Tibial nerve (tissue), 4 donors: ENCODE data around the gene PRRG1. TPM values are rescaled to one million over a fixed set of nuclear protein-coding genes. Genes with fewer than 3 reads are reported as not detected.
A peak's percentile ranks its signal among the peaks of the same experiment; 100 is the strongest.

ENCODE experiments used
- DNase-seq, 2 donors: peaks; one replicate each; pipeline ENCODE4 v3.0.0-alpha.2; 2019; ENCODE audit warnings: low spot score in 2 of 2
- H3K27ac ChIP-seq, 4 donors: fragments of 200-600 bp; sonication (generic) in 3 of 4; one replicate each; pipeline ENCODE4 v1.5.1; 2017 to 2019; ENCODE audit warnings: mild to moderate bottlenecking in 1 of 4
- H3K27me3 ChIP-seq, 2 donors: fragments of 200-600 bp; sonication (generic) in 1 of 2; one replicate each; pipeline versions ENCODE4 v1.5.1 to v1.6.0; 2017 to 2019
- H3K36me3 ChIP-seq, 3 donors: fragments of 200-600 bp; sonication (generic); one replicate each; pipeline ENCODE4 v1.5.1; 2018 to 2019
- H3K4me1 ChIP-seq, 4 donors: fragments of 200-600 bp; sonication (generic) in 3 of 4; one replicate each; pipeline ENCODE4 v1.5.1; 2017 to 2019
- H3K4me3 ChIP-seq, 4 donors: fragments of 200-600 bp; sonication (generic) in 3 of 4; one replicate each; pipeline ENCODE4 v1.5.1; 2017 to 2019; ENCODE audit warnings: mild to moderate bottlenecking in 1 of 4, moderate library complexity in 1 of 4
- H3K9me3 ChIP-seq, 4 donors: fragments of 200-600 bp; sonication (generic) in 3 of 4; one replicate each; pipeline ENCODE4 v1.5.1; 2017 to 2019
- EP300 ChIP-seq, 2 donors: sonication (generic); formaldehyde crosslinking; IDR thresholded peaks; one replicate each; pipeline ENCODE4 v1.6.1; 2017; ENCODE audit warnings: antibody characterized with exemption in 2 of 2, mild to moderate bottlenecking in 1 of 2
- POLR2A ChIP-seq, 2 donors: fragments of 450-650 bp; IDR thresholded peaks; one replicate each; pipeline ENCODE4 v1.6.1; 2017; ENCODE audit warnings: antibody characterized with exemption in 2 of 2, mild to moderate bottlenecking in 2 of 2, moderate library complexity in 2 of 2
- WGBS, 2 donors: methylation state at CpG; one replicate each; pipeline ENCODE4 v1.1.5; 2018; 5-methylcytosine and 5-hydroxymethylcytosine counted together
- total RNA-seq, 4 donors: library from RNA; depleted of rRNA; stranded (reverse); fragments of >200 nt; gene quantifications; one replicate each; pipeline ENCODE4 v1.1.0, GENCODE V29; 2016
- TF ChIP-seq, protein P1 (sequence below), 5 experiments: fragments of 200-600 bp in 3 of 5; fragments of 450-650 bp in 2 of 5; sonication (generic) in 3 of 5; IDR thresholded peaks; one replicate each; pipeline ENCODE4 v1.5.1; 2016 to 2019; ENCODE audit warnings: antibody characterized with exemption in 5 of 5, mild to moderate bottlenecking in 3 of 5, moderate library complexity in 2 of 5

Gene PRRG1
- total RNA-seq, 4 donors from 2014 or later = 15.5 to 21.3 (median 18.4) TPM

DNA sequence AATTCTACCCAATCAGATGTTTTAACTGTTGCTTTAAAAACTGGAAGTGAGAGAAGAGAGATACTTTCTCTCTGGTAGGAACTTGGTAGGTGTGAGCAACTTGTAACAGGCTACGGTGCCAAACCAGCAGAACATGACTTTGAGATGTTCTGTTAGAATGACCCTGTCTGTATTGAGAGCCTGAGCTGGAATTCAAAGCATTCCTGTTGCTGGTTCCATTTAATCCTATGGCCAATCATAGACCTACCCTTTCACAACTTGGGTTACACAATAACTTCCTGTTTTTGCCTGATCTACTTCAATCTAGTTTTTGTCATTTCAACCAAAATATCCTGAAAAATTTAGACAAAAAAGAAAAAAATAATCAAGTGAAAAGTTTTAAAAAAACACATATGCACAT, 1.7 kb upstream of the PRRG1 start:
- H3K36me3 ChIP-seq = no peaks in the 10 kb centered on the region
- TF ChIP-seq, protein P1, sequence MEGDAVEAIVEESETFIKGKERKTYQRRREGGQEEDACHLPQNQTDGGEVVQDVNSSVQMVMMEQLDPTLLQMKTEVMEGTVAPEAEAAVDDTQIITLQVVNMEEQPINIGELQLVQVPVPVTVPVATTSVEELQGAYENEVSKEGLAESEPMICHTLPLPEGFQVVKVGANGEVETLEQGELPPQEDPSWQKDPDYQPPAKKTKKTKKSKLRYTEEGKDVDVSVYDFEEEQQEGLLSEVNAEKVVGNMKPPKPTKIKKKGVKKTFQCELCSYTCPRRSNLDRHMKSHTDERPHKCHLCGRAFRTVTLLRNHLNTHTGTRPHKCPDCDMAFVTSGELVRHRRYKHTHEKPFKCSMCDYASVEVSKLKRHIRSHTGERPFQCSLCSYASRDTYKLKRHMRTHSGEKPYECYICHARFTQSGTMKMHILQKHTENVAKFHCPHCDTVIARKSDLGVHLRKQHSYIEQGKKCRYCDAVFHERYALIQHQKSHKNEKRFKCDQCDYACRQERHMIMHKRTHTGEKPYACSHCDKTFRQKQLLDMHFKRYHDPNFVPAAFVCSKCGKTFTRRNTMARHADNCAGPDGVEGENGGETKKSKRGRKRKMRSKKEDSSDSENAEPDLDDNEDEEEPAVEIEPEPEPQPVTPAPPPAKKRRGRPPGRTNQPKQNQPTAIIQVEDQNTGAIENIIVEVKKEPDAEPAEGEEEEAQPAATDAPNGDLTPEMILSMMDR (IDR thresholded peaks at IDR 0.05) = no peak
- TF ChIP-seq EP300 (IDR thresholded peaks at IDR 0.05) = no peak
- TF ChIP-seq POLR2A (IDR thresholded peaks at IDR 0.05) = no peak
- peak overlapping the region in 1 of 4 donors; percentile 41 for H3K27ac ChIP-seq
- H3K9me3 ChIP-seq = no peaks in the 10 kb centered on the region
- 36 to 46% methylated on average over 1 of the region's 1 CpG for WGBS, 2 donors
- no peak overlapping the region for H3K4me3 ChIP-seq
- peak in 1 of 2 donors; percentile 4 for DNase-seq
- peaks cover 0 to 4% of the 10 kb centered on the region in 2 donors for H3K27me3 ChIP-seq
- H3K4me1 ChIP-seq = peaks cover 0 to 25% (median 0%) of the 10 kb centered on the region in 4 donors

DNA sequence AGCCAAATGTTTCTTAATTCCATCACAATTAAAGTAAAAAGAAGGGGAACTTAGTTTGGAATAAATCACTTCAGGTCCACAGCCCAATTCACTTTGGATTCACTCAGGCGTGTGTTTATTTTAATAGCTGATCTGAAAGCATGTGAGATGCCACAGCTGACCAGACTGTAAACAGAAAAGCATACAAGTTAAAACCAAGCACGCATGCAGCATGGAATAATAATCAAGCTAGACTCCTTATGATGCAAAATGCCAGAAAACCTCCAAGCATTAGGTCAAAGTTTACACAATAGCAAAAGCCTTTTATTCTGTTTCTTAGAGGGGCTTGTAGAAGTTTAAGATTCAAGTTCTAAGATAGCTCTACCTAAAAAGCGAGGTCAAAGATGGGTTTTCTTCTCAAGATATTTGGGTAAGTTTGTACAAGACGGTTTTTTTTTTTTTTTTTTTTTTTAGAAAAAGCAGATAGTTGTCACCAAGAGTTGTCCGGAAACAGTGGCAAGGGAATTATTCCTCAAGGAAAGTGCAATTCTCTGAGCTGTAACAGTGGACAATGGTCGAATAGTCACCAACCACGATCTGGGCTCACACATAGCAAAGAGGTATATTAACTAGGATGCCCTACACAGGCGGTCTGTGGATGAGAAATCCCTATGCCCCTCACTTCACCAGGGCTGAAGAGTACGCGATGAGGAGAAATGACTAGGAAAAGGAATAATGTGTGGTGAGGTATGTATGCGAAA, 763 bp upstream of the PRRG1 start:
- H3K4me3 ChIP-seq = peak overlapping the region; percentile 20 to 74 (median 54)
- no peaks in the 10 kb centered on the region for H3K9me3 ChIP-seq
- 28 to 38% methylated on average over 11 of the region's 11 CpGs for WGBS, 2 donors
- H3K36me3 ChIP-seq = no peaks in the 10 kb centered on the region
- H3K27me3 ChIP-seq = no peaks in the 10 kb centered on the region
- no peak for TF ChIP-seq EP300 (IDR thresholded peaks at IDR 0.05)
- TF ChIP-seq, protein P1 (IDR thresholded peaks at IDR 0.05) = no peak
- TF ChIP-seq POLR2A (IDR thresholded peaks at IDR 0.05) = no peak
- H3K4me1 ChIP-seq = peaks cover 0 to 25% (median 0%) of the 10 kb centered on the region in 4 donors
- peak overlapping the region; percentile 70 to 92 (median 87) for H3K27ac ChIP-seq
- DNase-seq = no peak

DNA sequence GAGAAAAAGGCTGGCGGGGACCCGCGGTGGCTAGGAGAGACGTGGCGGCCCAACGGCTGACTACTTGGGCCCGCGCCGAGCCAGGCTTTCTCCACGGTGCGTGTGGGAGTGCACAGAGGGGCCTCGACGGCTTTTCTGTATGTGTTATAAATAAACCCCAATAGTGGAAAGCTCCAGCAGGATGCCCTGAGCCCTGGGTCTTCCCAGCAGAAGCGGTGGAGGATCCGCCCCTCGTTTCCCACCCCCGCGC, 268 bp upstream of the PRRG1 start:
- WGBS, 2 donors = 2 to 19% methylated on average over 13 to 18 of the region's 18 CpGs

DNA sequence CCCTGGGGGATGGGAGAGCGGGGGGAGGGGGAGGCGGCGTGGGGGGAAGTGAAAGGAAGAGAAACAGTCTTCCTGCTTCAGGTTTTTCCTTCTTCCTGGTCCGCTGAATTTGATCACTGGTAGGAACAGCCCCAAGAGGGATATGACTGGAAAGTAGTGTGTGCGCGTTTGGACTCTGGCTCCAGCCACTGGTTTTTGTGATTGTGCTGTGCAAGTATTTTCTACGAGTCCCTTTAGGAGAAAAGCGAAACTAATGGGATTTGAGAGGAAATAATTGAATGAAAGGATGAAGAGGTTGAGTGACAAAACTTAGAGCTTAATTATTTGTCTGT, 836 bp downstream of the PRRG1 start:
- no peaks in the 10 kb centered on the region for H3K27me3 ChIP-seq
- peaks cover 0 to 25% (median 0%) of the 10 kb centered on the region in 4 donors for H3K4me1 ChIP-seq
- peak overlapping the region; percentile 47 to 74 (median 54) for H3K4me3 ChIP-seq
- DNase-seq = peak in 1 of 2 donors; percentile 5
- WGBS, 2 donors = 0 to 36% methylated on average over 5 to 8 of the region's 8 CpGs
- no peaks in the 10 kb centered on the region for H3K9me3 ChIP-seq
- no peaks in the 10 kb centered on the region for H3K36me3 ChIP-seq
- TF ChIP-seq, protein P1 (IDR thresholded peaks at IDR 0.05) = no peak
- TF ChIP-seq EP300 (IDR thresholded peaks at IDR 0.05) (no peak), POLR2A (IDR thresholded peaks at IDR 0.05) (no peak)
- H3K27ac ChIP-seq = peak overlapping the region; percentile 80 to 92 (median 87)

More for the DNA sequence above, 268 bp upstream of the PRRG1 start:
- TF ChIP-seq, protein P1 (IDR thresholded peaks at IDR 0.05) = no peak
- TF ChIP-seq EP300 (IDR thresholded peaks at IDR 0.05) (no peak), POLR2A (IDR thresholded peaks at IDR 0.05) (no peak)
- Histone ChIP-seq H3K27me3 (no peaks in the 10 kb centered on the region), H3K4me3 (peak overlapping the region; percentile 20 to 74 (median 54)), H3K9me3 (no peaks in the 10 kb centered on the region), H3K27ac (peak overlapping the region; percentile 70 to 92 (median 87)), H3K4me1 (peaks cover 0 to 25% (median 0%) of the 10 kb centered on the region in 4 donors), H3K36me3 (no peaks in the 10 kb centered on the region)
- DNase-seq = no peak

DNA sequence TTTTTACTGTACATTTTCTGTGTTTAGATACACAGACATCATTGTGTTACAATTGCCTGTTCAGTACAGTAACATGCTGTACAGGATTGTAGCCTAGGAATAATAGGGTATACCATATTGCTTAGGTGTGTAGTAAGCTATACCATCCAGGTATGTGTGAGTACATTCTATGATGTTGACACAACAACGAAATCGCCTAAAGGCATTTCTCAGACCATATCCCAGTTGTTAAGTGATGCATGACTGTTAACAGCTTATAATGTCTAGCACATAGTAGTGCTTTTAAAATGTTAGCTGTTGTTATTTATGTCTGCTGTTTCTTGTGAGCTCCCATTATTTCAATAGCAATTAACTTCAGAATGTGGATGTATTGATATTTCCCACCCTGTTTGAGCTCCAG, 4.5 kb downstream of the PRRG1 start:
- Histone ChIP-seq H3K4me3 (no peak overlapping the region), H3K4me1 (peaks cover 0 to 6% (median 0%) of the 10 kb centered on the region in 4 donors), H3K36me3 (no peaks in the 10 kb centered on the region), H3K9me3 (no peaks in the 10 kb centered on the region), H3K27me3 (no peaks in the 10 kb centered on the region), H3K27ac (no peak overlapping the region)
- no peak for DNase-seq
- TF ChIP-seq EP300 (IDR thresholded peaks at IDR 0.05) = no peak
- TF ChIP-seq, protein P1 (IDR thresholded peaks at IDR 0.05) = no peak
- TF ChIP-seq POLR2A (IDR thresholded peaks at IDR 0.05) = no peak
- 87 to 90% methylated on average over 2 of the region's 2 CpGs for WGBS, 2 donors
